Aorta (tissue), 5 donors: Measurements from ENCODE around the gene FAM222A. TPM values are rescaled to one million over a fixed set of nuclear protein-coding genes. Genes with fewer than 3 reads are reported as not detected.
"Not testable (repeated sequence)": the region's sequence is repeated elsewhere in the genome, so short reads cannot be mapped to it uniquely, and the experiment has no call there.

Source experiments
- ATAC-seq: fragments of 200-7000 bp; cut with Tn5 transposase; one replicate; pipeline ENCODE4 v1.9.1; 2022; ENCODE audit warnings: moderate library complexity; ENCODE audit not compliant: low FRiP score
- DNase-seq, 2 donors: peaks; one replicate each; pipeline ENCODE4 v3.0.0-alpha.2; 2020
- H3K27ac ChIP-seq, 2 donors: one replicate each; pipeline ENCODE4 v1.5.1; 2013; ENCODE audit warnings: low read length in 2 of 2, mild to moderate bottlenecking in 2 of 2, moderate library complexity in 2 of 2, control low read depth in 1 of 2, inconsistent platforms in 1 of 2, low read depth in 1 of 2
- H3K27me3 ChIP-seq, 2 donors: one replicate each; pipeline ENCODE4 v1.6.1; 2013; ENCODE audit warnings: control low read depth in 1 of 2, low read length in 1 of 2, mild to moderate bottlenecking in 1 of 2, moderate library complexity in 1 of 2; ENCODE audit not compliant: insufficient read depth in 2 of 2, control insufficient read depth in 1 of 2
- H3K36me3 ChIP-seq, 2 donors: one replicate each; pipeline ENCODE4 v1.6.1; 2013; ENCODE audit warnings: control low read depth in 1 of 2, low read length in 1 of 2, mild to moderate bottlenecking in 1 of 2; ENCODE audit not compliant: insufficient read depth in 2 of 2, control insufficient read depth in 1 of 2
- H3K4me1 ChIP-seq, 2 donors: one replicate each; pipeline ENCODE4 v1.6.1; 2013; ENCODE audit warnings: low read length in 2 of 2, control low read depth in 1 of 2, mild to moderate bottlenecking in 1 of 2, moderate library complexity in 1 of 2; ENCODE audit not compliant: insufficient read depth in 2 of 2, control insufficient read depth in 1 of 2
- H3K4me3 ChIP-seq, 2 donors: one replicate each; pipeline ENCODE4 v1.5.1; 2013; ENCODE audit warnings: low read length in 2 of 2, control low read depth in 1 of 2, mild to moderate bottlenecking in 1 of 2
- H3K9me3 ChIP-seq: one replicate; pipeline ENCODE4 v1.6.1; 2013; ENCODE audit warnings: mild to moderate bottlenecking, low read length; ENCODE audit not compliant: control insufficient read depth
- WGBS, 2 donors: extraction: QIAGEN DNeasy Blood & Tissue Kit; methylation state at CpG; one replicate each; pipeline ENCODE4 v1.1.7; 2013; 5-methylcytosine and 5-hydroxymethylcytosine counted together
- intact Hi-C, 2 donors: fragments of 100-400 bp; cut with DNase I; formaldehyde crosslinking; loops; one replicate each; pipeline versions ENCODE4 v1.14.2 to v1.15.0; 2022
- polyA plus RNA-seq, 2 donors: library from polyadenylated mRNA; stranded (reverse); fragments of 200-250 nt; gene quantifications; one replicate each; pipeline ENCODE4 v1.2.3, GENCODE V29; 2013
- total RNA-seq, 2 donors: library from RNA; stranded (reverse); fragmentation: NEBNext Ultra II Directional; extraction: Animal tissue kit (Norgen Biotek cat#: 25700); gene quantifications; one replicate each; pipeline ENCODE4 v1.2.1, GENCODE V29; 2021
- donor health status: healthy with polysubstance abuse.
- donor health status: Bipolar disorder and iron deficiency.
- donor health status: DM: no; HTN: no; CAD: no.
- donor health status: DM: no; HTN: no; CAD: no.
- donor health status: DM: yes; HTN: yes; CAD: no.

FAM222A gene
- total and polyA plus RNA-seq, 4 donors = 0.25 to 0.52 (median 0.38) TPM

DNA sequence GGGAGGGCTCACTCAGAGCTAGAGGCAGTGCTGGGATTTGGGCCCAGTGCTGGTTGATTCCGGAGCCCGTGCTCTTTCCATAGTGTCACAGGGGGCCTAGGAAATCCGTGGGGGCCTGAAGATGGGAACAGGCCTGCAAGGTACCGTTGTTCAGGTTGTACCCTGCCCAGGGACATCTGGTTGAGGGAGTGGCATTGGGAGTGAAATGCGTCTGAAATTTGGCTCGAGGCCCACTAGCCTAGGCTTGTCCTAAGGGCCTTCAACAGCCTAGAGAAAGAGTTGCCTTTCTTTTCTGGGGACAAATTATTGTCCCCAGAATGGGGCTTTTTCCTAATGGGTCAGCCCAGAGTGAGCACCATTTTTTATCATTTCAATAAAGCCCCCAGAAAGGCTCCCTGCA is 26.4 kb upstream of the FAM222A start:
- no peak for DNase-seq

GRCh38 chr12:109689426-109689825 is 24.2 kb upstream of the FAM222A start:
- no peak overlapping the region for H3K4me3 ChIP-seq
- no peak for DNase-seq
- no peak overlapping the region for H3K27ac ChIP-seq
- no peak for ATAC-seq
- intact Hi-C loops = no loop called here
- H3K27me3 ChIP-seq = no peaks in the 10 kb centered on the region
- H3K36me3 ChIP-seq = no peaks in the 10 kb centered on the region
- H3K9me3 ChIP-seq = no peaks in the 10 kb centered on the region
- WGBS, 2 donors = 89% methylated on average over 3 of the region's 3 CpGs
- no peaks in the 10 kb centered on the region for H3K4me1 ChIP-seq

More for the DNA sequence above, 26.4 kb upstream of the FAM222A start:
- no peaks in the 10 kb centered on the region for H3K9me3 ChIP-seq
- H3K4me3 ChIP-seq = no peak overlapping the region
- no peaks in the 10 kb centered on the region for H3K4me1 ChIP-seq
- no peak for ATAC-seq
- 76 to 84% methylated on average over 6 of the region's 6 CpGs for WGBS, 2 donors
- no peaks in the 10 kb centered on the region for H3K27me3 ChIP-seq
- no peaks in the 10 kb centered on the region for H3K36me3 ChIP-seq
- no peak overlapping the region for H3K27ac ChIP-seq
- intact Hi-C loops = no loop called here

DNA sequence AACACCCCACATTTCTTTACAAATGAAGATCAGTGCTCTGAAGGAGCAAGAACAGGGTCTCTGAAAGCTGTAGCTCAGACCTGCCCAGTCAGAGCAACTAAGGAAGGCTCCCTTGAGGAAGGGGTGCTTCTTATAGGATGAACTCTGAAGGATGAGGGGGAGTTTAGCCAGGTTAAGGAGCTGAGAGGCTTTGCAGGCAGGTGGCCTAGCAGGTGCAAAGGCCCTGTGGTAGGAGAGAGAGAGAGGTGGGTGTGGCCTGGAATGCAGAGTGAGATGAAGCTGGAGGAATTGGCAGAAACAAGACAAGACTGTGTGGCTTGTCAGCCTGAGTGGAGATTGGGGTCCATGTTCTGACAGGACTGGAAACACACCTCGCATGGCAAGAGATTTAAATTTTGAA is 20.5 kb upstream of the FAM222A start:
- H3K36me3 ChIP-seq = no peaks in the 10 kb centered on the region
- ATAC-seq (no peak), DNase-seq (no peak)
- intact Hi-C loops = no loop called here
- no peaks in the 10 kb centered on the region for H3K27me3 ChIP-seq
- H3K9me3 ChIP-seq = no peaks in the 10 kb centered on the region
- H3K4me3 ChIP-seq = no peak overlapping the region
- 83 to 91% methylated on average over 1 of the region's 1 CpG for WGBS, 2 donors
- H3K4me1 ChIP-seq = no peaks in the 10 kb centered on the region
- no peak overlapping the region for H3K27ac ChIP-seq

DNA sequence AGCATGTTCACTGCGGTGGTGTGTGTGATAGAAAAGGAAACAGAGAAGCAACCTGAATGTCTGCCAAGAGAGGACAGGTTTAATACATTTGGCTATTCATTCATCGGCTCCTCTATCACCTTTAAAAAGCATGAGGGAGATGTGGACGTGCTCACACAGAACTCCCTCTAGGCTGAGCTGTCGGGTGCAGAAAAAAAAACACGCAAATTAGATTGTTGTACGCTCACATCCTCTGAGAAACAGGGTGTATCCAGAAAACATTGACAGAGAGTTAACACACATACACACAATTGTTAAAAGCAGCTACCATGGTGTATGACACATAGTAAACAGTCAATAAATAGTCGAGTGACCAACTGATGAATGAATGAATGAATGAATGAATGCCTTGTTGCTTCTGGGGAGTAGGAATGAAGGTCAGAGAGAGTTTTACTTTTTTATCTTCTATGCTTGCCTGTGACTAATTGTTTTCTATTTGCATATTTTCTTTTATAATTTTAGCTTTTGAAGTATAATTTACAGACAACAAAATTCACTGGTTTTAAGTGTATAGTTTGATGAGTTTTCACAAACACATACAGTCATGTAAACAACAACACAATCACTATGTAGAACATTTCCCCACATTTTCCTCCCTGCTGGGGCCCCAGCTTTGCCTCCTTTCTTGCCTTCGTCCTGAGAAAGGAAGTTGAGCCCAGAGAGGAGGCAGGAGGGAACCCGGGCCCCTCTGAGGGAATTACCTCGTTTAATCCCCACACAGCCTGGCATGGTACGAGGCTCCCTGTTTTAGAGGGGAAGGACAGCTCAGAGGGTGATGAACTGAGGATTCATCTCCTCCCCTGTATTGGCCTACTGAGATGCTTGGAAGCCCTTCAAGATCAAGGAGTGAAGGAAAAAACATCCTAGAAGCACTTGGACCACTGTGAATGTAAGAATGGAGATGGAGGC is 19.7 kb upstream of the FAM222A start:
- H3K4me3 ChIP-seq = no peak overlapping the region
- DNase-seq = no peak
- no peaks in the 10 kb centered on the region for H3K4me1 ChIP-seq
- ATAC-seq = no peak
- H3K27me3 ChIP-seq = no peaks in the 10 kb centered on the region
- H3K27ac ChIP-seq = no peak overlapping the region
- no peaks in the 10 kb centered on the region for H3K36me3 ChIP-seq
- WGBS, 2 donors = 44 to 46% methylated on average over 11 of the region's 11 CpGs
- intact Hi-C loops = no loop called here
- no peaks in the 10 kb centered on the region for H3K9me3 ChIP-seq

DNA sequence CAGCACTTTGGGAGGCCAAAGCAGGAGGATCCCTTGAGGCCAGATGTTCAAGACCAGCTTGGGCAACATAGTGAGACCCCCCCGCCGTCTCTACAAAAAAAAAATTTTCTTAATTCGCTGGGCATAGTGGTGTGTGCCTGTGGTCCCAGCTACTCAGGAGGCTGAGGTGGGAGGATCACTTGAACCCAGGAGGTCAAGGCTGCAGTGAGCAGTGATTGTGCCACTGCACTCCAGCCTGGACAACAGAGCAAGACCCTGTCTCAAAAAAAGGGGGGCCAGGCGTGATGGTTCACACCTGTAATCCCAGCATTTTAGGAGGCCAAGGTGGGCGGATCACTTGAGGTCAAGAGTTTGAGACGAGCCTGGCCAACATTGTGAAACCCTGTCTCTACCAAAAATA is 19.0 kb upstream of the FAM222A start:
- intact Hi-C loops, ATAC-seq, DNase-seq, H3K4me3 ChIP-seq, H3K27ac ChIP-seq, H3K4me1 ChIP-seq, H3K9me3 ChIP-seq, H3K36me3 ChIP-seq, H3K27me3 ChIP-seq: not testable (repeated sequence)
- WGBS, 2 donors = 76 to 91% methylated on average over 6 of the region's 6 CpGs

- DNase-seq = no peak
- no peaks in the 10 kb centered on the region for H3K4me1 ChIP-seq
- no peak for ATAC-seq
- H3K36me3 ChIP-seq = no peaks in the 10 kb centered on the region
- no peaks in the 10 kb centered on the region for H3K9me3 ChIP-seq
- intact Hi-C loops = no loop called here
- H3K27ac ChIP-seq = no peak overlapping the region
- H3K27me3 ChIP-seq = no peaks in the 10 kb centered on the region
- H3K4me3 ChIP-seq = no peak overlapping the region
- WGBS, 2 donors = 70 to 73% methylated on average over 12 of the region's 12 CpGs
These were observed 18.2 kb upstream of the FAM222A start for GRCh38 chr12:109695416-109695815.

DNA sequence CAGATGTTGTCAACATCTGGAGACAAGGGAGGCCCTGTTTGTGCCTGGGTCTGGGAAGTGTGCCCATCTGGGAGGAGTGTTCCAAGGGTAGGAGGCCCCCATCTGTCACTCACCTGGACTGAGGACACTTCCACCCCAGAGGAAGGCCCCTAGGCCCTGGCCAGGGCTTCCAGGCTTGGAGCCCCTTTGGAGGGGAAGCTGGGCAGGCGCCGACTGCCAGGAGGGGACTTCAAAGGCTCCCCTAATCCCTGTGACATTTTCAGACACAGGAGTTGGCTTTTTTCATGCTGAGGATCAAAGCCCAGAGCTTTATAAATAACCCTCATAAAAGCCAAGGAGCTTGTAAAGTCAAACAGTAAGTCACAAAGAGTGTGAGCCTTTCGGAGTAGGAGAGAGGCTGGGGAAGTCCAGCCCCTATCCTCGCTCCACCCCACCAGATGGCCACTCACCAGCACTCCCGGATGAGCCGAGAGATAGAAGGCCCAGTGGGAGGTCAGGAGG is 17.6 kb upstream of the FAM222A start:
- H3K4me1 ChIP-seq = no peaks in the 10 kb centered on the region
- no peak overlapping the region for H3K27ac ChIP-seq
- no peaks in the 10 kb centered on the region for H3K9me3 ChIP-seq
- H3K4me3 ChIP-seq = no peak overlapping the region
- no peaks in the 10 kb centered on the region for H3K27me3 ChIP-seq
- no peaks in the 10 kb centered on the region for H3K36me3 ChIP-seq
- 37 to 56% methylated on average over 6 of the region's 6 CpGs for WGBS, 2 donors
- ATAC-seq (no peak), DNase-seq (no peak)
- intact Hi-C loops = no loop called here

- no peak for ATAC-seq
- 74 to 75% methylated on average over 6 of the region's 6 CpGs for WGBS, 2 donors
- DNase-seq = no peak
- Histone ChIP-seq H3K27me3 (no peaks in the 10 kb centered on the region), H3K9me3 (no peaks in the 10 kb centered on the region), H3K4me1 (no peaks in the 10 kb centered on the region), H3K36me3 (no peaks in the 10 kb centered on the region), H3K27ac (no peak overlapping the region), H3K4me3 (no peak overlapping the region)
- intact Hi-C loops = no loop called here
These were observed 16.9 kb upstream of the FAM222A start for GRCh38 chr12:109696485-109697269.
